SU-DHL-6 (cell line): Measurements from ENCODE around the gene CRTC3.

Experiments
- EZH2phosphoT487 ChIP-seq: fragments of 200-600 bp; sonication (generic), shearing (Covaris generic); conservative IDR thresholded peaks from 2 replicates; pipeline ENCODE4 v1.6.1; 2018; ENCODE audit warnings: mild to moderate bottlenecking, antibody characterized with exemption, low read length, moderate library complexity, mixed read lengths
- TF ChIP-seq, protein P1 (sequence below): fragments of 200-600 bp; sonication (generic); IDR thresholded peaks from one replicate; pipeline ENCODE4 v1.5.1; 2017; ENCODE audit warnings: antibody characterized with exemption, mild to moderate bottlenecking, low read length, moderate library complexity; ENCODE audit not compliant: insufficient read depth, poor library complexity, severe bottlenecking

GRCh38 chr15:90684281-90684680 lies 154.6 kb downstream of the CRTC3 start:
- TF ChIP-seq, protein P1, sequence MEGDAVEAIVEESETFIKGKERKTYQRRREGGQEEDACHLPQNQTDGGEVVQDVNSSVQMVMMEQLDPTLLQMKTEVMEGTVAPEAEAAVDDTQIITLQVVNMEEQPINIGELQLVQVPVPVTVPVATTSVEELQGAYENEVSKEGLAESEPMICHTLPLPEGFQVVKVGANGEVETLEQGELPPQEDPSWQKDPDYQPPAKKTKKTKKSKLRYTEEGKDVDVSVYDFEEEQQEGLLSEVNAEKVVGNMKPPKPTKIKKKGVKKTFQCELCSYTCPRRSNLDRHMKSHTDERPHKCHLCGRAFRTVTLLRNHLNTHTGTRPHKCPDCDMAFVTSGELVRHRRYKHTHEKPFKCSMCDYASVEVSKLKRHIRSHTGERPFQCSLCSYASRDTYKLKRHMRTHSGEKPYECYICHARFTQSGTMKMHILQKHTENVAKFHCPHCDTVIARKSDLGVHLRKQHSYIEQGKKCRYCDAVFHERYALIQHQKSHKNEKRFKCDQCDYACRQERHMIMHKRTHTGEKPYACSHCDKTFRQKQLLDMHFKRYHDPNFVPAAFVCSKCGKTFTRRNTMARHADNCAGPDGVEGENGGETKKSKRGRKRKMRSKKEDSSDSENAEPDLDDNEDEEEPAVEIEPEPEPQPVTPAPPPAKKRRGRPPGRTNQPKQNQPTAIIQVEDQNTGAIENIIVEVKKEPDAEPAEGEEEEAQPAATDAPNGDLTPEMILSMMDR: no peak
- TF ChIP-seq EZH2phosphoT487: no peak
